Renal cortical epithelial cell (primary cell): Measurements from ENCODE around the gene JSRP1. TPM values are rescaled to one million over a fixed set of nuclear protein-coding genes. Genes with fewer than 3 reads are reported as not detected.

Source experiments
- DNase-seq: peaks from one replicate; pipeline ENCODE4 v3.0.0-alpha.2; 2011; ENCODE audit warnings: low read depth
- total RNA-seq: library from RNA; depleted of rRNA; stranded (reverse); fragments of >200 nt; gene quantifications from 2 replicates; pipeline ENCODE4 v1.2.3, GENCODE V29; 2014

The JSRP1 gene
- 3.3 TPM in 1 of 2 replicates, not detected in the other for total RNA-seq

- no peak for DNase-seq
Observed at GRCh38 chr19:2255982-2256685, at the start of gene JSRP1. Gene JSRP1, minus strand, starts transcription at chr19:2256417. Its CDS starts 1,103 bp downstream, at chr19:2255314.

- no peak for DNase-seq
Observed at GRCh38 chr19:2305452-2306280, 49.4 kb upstream of the JSRP1 start.

- DNase-seq, result no peak
Observed at GRCh38 chr19:2303211-2303798, 47.1 kb upstream of the JSRP1 start.

GRCh38 chr19:2302319-2303210 lies 46.3 kb upstream of the JSRP1 start:
- no peak for DNase-seq

- DNase-seq, result no peak
Observed at GRCh38 chr19:2300533-2300932, 44.3 kb upstream of the JSRP1 start.

- DNase-seq, result no peak
Observed at GRCh38 chr19:2296141-2296540, 39.9 kb upstream of the JSRP1 start.

- DNase-seq, result no peak
Observed at GRCh38 chr19:2294687-2295335, 38.6 kb upstream of the JSRP1 start.

GRCh38 chr19:2291185-2291751 lies 35.1 kb upstream of the JSRP1 start:
- no peak for DNase-seq

GRCh38 chr19:2290441-2291184 lies 34.4 kb upstream of the JSRP1 start:
- DNase-seq, result no peak

- DNase-seq, result no peak
Observed at GRCh38 chr19:2289714-2290435, 33.7 kb upstream of the JSRP1 start.

GRCh38 chr19:2288818-2289713 lies 32.8 kb upstream of the JSRP1 start:
- DNase-seq, result no peak

- no peak for DNase-seq
Observed at GRCh38 chr19:2288338-2288817, 32.2 kb upstream of the JSRP1 start.

GRCh38 chr19:2287585-2288337 lies 31.5 kb upstream of the JSRP1 start:
- no peak for DNase-seq

GRCh38 chr19:2286402-2287140 lies 30.4 kb upstream of the JSRP1 start:
- no peak for DNase-seq

- DNase-seq, result no peak
Observed at GRCh38 chr19:2283835-2284507, 27.8 kb upstream of the JSRP1 start.

GRCh38 chr19:2282862-2283237 lies 26.6 kb upstream of the JSRP1 start:
- no peak for DNase-seq
